Nephron progenitor cell (in vitro differentiated cells): ENCODE results near the gene SRSF2.

Source experiments
- DNase-seq: peaks from one replicate; pipeline ENCODE4 v3.0.0; 2021
- H3K27ac Mint-ChIP-seq: 2 replicates; pipeline ENCODE4 v1.8.0; 2021; ENCODE audit warnings: mild to moderate bottlenecking, moderate library complexity, mixed read lengths
- H3K27me3 Mint-ChIP-seq: 2 replicates; pipeline ENCODE4 v1.8.0; 2021; ENCODE audit warnings: mild to moderate bottlenecking, low read depth, mixed read lengths; ENCODE audit not compliant: poor library complexity
- H3K36me3 Mint-ChIP-seq: 2 replicates; pipeline ENCODE4 v1.8.0; 2021; ENCODE audit warnings: low read depth, mixed read lengths
- H3K4me1 Mint-ChIP-seq: 2 replicates; pipeline ENCODE4 v1.8.0; 2021; ENCODE audit warnings: mixed read lengths
- H3K4me3 Mint-ChIP-seq: 2 replicates; pipeline ENCODE4 v1.8.0; 2021; ENCODE audit warnings: mild to moderate bottlenecking, moderate library complexity, mixed read lengths
- H3K9me3 Mint-ChIP-seq: 2 replicates; pipeline ENCODE4 v1.8.0; 2021; ENCODE audit warnings: mild to moderate bottlenecking, moderate library complexity, mixed read lengths
- CTCF ChIP-seq: fragments of 200-600 bp; sonication (generic); IDR thresholded peaks from 2 replicates; pipeline ENCODE4 v1.5.0; 2021; ENCODE audit warnings: antibody characterized with exemption

SRSF2 gene

GRCh38 chr17:76737082-76737675, at the start of gene SRSF2:
Gene SRSF2, minus strand, starts transcription at chr17:76737331. Its CDS starts 171 bp downstream, at chr17:76737160.
- no peak for TF ChIP-seq CTCF
- peak within 1 kb of the TSS; percentile 100 for H3K27ac Mint-ChIP-seq
- no peaks in the 10 kb centered on the region for H3K9me3 Mint-ChIP-seq
- H3K27me3 Mint-ChIP-seq = peaks cover 3% of the 10 kb centered on the region
- peak within 1 kb of the TSS; percentile 99 for H3K4me3 Mint-ChIP-seq
- peaks cover 48% of the 10 kb centered on the region for H3K36me3 Mint-ChIP-seq
- DNase-seq = peak; percentile 98
- H3K4me1 Mint-ChIP-seq = peaks cover 62% of the 10 kb centered on the region

- Mint-ChIP-seq H3K9me3 (peaks cover 10% of the 10 kb centered on the region), H3K4me3 (no peak overlapping the region), H3K27me3 (peaks cover under 1% of the 10 kb centered on the region), H3K27ac (peak overlapping the region; percentile 11), H3K36me3 (peaks cover 28% of the 10 kb centered on the region), H3K4me1 (peaks cover 25% of the 10 kb centered on the region)
- no peak for DNase-seq
- no peak for TF ChIP-seq CTCF
These were observed 47.8 kb upstream of the SRSF2 start for GRCh38 chr17:76784926-76785325.

GRCh38 chr17:76783146-76783545, 46.0 kb upstream of the SRSF2 start:
- H3K4me3 Mint-ChIP-seq = no peak overlapping the region
- peaks cover 14% of the 10 kb centered on the region for H3K4me1 Mint-ChIP-seq
- H3K27ac Mint-ChIP-seq = peak overlapping the region; percentile 82
- H3K27me3 Mint-ChIP-seq = no peaks in the 10 kb centered on the region
- TF ChIP-seq CTCF = no peak
- no peak for DNase-seq
- H3K36me3 Mint-ChIP-seq = peaks cover 32% of the 10 kb centered on the region
- H3K9me3 Mint-ChIP-seq = peaks cover 2% of the 10 kb centered on the region

- H3K4me3 Mint-ChIP-seq = no peak overlapping the region
- peak overlapping the region; percentile 72 for H3K27ac Mint-ChIP-seq
- DNase-seq = no peak
- H3K27me3 Mint-ChIP-seq = no peaks in the 10 kb centered on the region
- H3K9me3 Mint-ChIP-seq = no peaks in the 10 kb centered on the region
- peaks cover 38% of the 10 kb centered on the region for H3K36me3 Mint-ChIP-seq
- H3K4me1 Mint-ChIP-seq = peaks cover 10% of the 10 kb centered on the region
- TF ChIP-seq CTCF = no peak
These were observed 44.2 kb upstream of the SRSF2 start for GRCh38 chr17:76781056-76781982.

- H3K36me3 Mint-ChIP-seq = peaks cover 68% of the 10 kb centered on the region
- H3K4me1 Mint-ChIP-seq = peaks cover 33% of the 10 kb centered on the region
- H3K4me3 Mint-ChIP-seq = no peak overlapping the region
- H3K27me3 Mint-ChIP-seq = no peaks in the 10 kb centered on the region
- H3K9me3 Mint-ChIP-seq = no peaks in the 10 kb centered on the region
- TF ChIP-seq CTCF = no peak
- no peak for DNase-seq
- peak overlapping the region; percentile 92 for H3K27ac Mint-ChIP-seq
These were observed 38.0 kb upstream of the SRSF2 start for GRCh38 chr17:76775021-76775600.
